Ramos (cell line): ENCODE data around the gene ATP5IF1.

Experiments used
- in situ Hi-C: fragments of 300-500 bp; cut with MboI; formaldehyde crosslinking; loops from one replicate; pipeline ENCODE4 v1.14.3; 2022; ENCODE audit warnings: low sequenced_read_pairs; ENCODE audit not compliant: unreplicated experiment

Gene ATP5IF1

DNA sequence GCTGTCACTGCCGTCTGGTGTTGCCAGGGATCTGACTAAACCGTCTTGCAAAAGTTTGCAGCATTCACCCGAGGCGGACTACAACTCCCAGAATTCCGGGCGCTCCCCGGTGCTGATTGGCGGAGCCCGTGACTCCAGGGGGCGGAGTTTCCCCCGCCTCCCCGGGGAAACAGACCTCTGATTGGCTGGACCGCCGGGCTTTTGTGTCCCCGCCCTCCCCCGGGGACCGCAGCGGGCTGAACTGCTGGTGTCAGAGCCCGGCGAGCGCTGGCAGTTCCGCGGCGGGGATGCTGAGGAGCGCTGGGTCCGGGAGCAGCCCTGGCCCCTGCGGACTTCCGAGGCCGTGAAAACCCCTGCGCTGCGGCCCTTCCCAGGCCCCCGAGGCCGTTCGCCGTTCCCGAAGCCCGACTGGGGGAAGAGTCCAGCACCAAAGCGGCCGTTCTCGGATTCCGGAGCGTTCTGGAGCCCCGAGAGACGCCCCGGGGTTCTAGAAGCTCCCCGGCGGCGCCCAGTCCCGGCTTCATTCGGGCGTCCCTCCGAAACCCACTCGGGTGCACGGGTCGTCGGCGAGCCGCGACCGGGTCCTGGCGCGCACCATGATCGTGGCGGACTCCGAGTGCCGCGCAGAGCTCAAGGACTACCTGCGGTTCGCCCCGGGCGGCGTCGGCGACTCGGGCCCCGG, 23.5 kb downstream of the ATP5IF1 start, which contains the start of gene SESN2:
Gene SESN2 (plus strand): TSS at position 267 of the 682 bp plus-strand sequence. CDS start 330 bp downstream, at position 597.
- in situ Hi-C loops: no loop called here

DNA sequence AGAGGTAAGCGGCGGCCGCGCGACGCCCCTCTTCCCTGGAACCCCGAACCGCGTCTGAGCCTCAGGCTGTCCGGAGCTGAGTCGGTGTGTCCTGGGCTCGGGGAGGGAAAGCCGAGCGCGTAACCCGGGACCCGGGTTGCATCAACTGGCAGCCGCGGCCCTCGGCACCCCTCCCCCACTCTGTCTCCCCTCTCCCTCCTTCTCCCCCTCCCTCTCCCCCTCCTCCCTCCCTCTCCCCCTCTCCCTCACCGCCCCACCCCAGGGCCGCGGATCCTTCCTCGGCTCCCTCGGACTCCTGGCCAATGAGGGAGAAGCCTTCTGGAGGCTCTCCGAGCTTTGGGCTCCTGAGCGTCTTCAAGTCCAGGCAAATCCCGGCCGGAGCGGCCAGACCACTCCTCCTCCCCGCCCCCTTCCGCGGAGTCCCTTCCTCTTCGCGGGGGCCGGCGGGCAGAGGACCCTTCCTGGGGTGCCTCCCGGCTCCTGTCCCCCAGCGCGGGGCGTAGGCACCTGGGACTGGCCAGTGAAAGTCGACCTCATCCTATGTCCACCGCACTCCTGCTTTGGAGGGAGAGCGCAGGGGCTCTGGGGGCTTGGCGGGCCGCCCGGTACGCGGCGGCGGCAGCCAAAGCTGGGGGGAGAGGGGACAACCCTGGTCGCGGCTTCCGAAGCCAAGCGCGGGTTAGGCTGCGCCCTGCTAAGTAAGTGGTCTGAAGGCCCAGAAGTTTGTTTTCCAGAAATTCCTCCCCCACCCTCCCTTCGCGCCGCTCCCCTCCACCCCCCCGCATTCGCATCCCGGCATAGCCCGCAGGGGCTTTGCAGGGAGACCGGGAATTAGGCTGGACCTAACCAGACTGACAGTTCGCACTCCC, 24.2 kb downstream of the ATP5IF1 start:
- in situ Hi-C loops: no loop called here

DNA sequence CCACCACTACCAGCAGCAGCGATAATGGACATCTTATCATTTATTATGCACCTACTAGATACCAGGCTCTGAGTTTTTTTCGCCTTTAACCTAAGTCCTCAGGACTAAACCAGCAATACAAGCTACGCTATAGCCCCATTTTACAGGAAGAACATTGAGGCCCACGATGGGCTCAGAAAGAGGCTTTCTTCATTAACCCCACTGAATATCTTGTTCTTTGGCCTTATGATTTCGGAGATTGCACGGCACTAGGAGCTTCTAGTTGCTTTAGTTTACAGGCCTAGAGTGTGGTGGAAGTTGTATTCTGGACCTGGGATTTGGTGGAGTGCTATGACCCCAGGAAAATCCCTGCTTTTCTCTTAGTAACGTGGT, 24.9 kb downstream of the ATP5IF1 start:
- in situ Hi-C loops: no loop called here

- in situ Hi-C loops: no loop called here
These were observed 29.0 kb downstream of the ATP5IF1 start for GRCh38 chr1:28264897-28265296.

GRCh38 chr1:28265577-28265976, 29.7 kb downstream of the ATP5IF1 start:
- in situ Hi-C loops: no loop called here

GRCh38 chr1:28266920-28267322, 31.0 kb downstream of the ATP5IF1 start:
- in situ Hi-C loops: no loop called here

DNA sequence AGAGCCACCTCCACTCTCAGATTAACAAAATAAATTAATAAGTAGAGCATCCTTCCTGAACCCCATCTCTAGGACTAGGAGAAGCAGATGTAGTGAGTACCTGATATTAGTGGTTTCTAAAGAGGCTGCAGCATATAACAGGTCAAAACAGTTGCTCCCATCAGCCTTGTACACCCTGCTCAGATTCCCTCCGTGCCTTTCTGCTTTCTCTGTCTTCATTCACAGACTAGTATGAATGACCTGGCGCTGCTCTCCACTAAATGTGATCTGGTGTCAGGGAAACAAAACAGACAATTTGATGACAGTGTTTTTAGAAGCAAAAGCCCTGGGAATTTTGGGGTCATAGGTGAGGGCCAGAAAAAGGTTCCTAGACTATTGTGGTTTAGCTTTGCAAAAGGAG, 31.7 kb downstream of the ATP5IF1 start:
- in situ Hi-C loops: no loop called here

- in situ Hi-C loops: no loop called here
These were observed 33.6 kb downstream of the ATP5IF1 start for GRCh38 chr1:28269529-28269928.

DNA sequence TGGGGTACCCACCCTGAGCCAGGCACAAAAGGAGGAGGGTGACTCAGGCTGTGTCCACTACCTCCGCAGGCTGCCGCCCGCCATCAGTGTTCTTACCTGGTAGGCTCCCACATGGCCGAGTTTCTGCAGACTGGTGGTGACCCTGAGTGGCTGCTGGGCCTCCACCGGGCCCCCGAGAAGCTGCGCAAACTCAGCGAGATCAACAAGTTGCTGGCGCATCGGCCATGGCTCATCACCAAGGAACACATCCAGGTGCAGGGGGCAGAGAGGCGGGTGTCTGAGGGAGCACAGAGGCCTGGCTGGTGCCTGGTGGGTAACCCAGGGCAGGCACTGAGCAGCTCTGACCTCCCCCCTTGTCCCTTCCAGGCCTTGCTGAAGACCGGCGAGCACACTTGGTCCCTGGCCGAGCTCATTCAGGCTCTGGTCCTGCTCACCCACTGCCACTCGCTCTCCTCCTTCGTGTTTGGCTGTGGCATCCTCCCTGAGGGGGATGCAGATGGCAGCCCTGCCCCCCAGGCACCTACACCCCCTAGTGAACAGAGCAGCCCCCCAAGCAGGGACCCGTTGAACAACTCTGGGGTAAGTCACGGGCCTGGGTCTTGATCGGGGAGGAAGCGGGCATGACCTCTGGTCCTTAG, 36.4 kb downstream of the ATP5IF1 start:
- in situ Hi-C loops: no loop called here

- in situ Hi-C loops: no loop called here
These were observed 37.4 kb downstream of the ATP5IF1 start for GRCh38 chr1:28273216-28273860.

DNA sequence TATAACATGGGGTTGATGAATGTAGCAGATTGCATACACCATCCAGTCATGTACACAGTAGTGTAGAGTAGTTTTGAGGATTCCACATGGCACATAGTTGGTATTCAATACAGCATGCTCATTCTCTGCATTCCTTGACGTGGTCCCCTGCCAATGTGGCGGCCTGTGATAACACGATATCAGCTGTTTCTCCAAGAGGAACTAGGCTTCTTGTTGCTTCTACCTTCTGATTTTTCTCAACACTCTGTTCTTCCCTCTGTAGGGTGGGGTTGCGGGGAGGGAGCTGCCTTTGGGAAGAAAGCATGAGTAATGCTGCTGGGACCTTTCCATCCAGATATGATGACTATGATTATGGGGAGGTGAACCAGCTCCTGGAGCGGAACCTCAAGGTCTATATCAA, 42.8 kb downstream of the ATP5IF1 start:
- in situ Hi-C loops: no loop called here

- in situ Hi-C loops: no loop called here
These were observed 43.8 kb downstream of the ATP5IF1 start for GRCh38 chr1:28279721-28280120.

DNA sequence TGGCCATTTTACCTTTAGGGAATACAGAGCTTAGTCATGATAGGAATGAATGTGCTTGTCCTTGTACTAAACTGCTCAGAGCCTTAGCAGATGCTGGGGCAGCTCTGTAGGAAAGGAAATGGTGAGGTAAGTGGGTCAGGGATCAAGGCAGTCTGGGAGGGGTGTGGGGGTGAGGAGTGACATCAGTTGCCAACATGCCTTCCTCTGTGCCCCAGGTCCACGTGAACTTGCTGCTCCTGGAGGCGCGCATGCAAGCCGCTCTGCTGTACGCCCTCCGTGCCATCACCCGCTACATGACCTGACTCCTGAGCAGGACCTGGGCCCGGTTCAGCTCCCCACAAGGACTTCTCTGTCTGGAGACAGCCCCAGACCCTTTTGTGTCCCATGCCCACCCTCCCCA, 44.6 kb downstream of the ATP5IF1 start:
- in situ Hi-C loops: no loop called here

GRCh38 chr1:28280977-28281381, 45.1 kb downstream of the ATP5IF1 start:
- in situ Hi-C loops: no loop called here

- in situ Hi-C loops: no loop called here
These were observed 45.9 kb downstream of the ATP5IF1 start for GRCh38 chr1:28281608-28282425.

- in situ Hi-C loops: no loop called here
These were observed 46.8 kb downstream of the ATP5IF1 start for GRCh38 chr1:28282426-28283407.

GRCh38 chr1:28286111-28286510, 50.2 kb downstream of the ATP5IF1 start:
- in situ Hi-C loops: no loop called here
